Suprapubic skin (tissue), 4 donors: ENCODE results near the gene SMC4.

Experiments used
- EP300 ChIP-seq: sonication (generic); formaldehyde crosslinking; IDR thresholded peaks from one replicate; pipeline ENCODE4 v1.6.1; 2017; ENCODE audit warnings: antibody characterized with exemption
- POLR2A ChIP-seq, 2 donors: fragments of 450-650 bp; IDR thresholded peaks; one replicate each; pipeline ENCODE4 v1.6.1; 2017; ENCODE audit warnings: antibody characterized with exemption in 2 of 2, mild to moderate bottlenecking in 2 of 2, moderate library complexity in 2 of 2
- POLR2AphosphoS5 ChIP-seq, 3 donors: sonication (generic); formaldehyde crosslinking; IDR thresholded peaks; one replicate each; pipeline ENCODE4 v1.6.1; 2017; ENCODE audit warnings: antibody characterized with exemption in 3 of 3
- TF ChIP-seq, protein P1 (sequence below), 2 donors: fragments of 200-600 bp in 1 of 2; fragments of 450-650 bp in 1 of 2; sonication (generic) in 1 of 2; IDR thresholded peaks; one replicate each; pipeline ENCODE4 v1.5.1; 2016 to 2019; ENCODE audit warnings: antibody characterized with exemption in 2 of 2, mild to moderate bottlenecking in 1 of 2, moderate library complexity in 1 of 2

DNA sequence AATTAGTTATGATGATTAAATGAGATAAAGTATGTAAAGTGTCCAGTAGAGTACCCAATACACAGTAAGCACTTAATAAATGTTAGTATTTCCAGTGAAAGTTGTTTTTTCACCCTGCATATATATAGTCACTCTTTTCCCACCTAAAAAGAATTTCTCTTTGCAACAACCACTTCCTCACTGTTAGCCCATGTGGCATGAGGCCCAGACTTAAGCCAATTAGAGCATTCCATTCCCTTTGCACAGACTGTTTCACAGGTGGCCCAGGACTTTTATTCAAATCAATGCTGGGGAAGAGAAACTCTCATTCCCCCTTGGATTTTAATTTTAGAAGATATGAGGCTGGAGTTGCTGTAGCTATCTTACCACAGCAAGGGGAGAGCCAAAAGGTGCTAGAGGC lies 4.2 kb upstream of the SMC4 start:
- TF ChIP-seq, protein P1, sequence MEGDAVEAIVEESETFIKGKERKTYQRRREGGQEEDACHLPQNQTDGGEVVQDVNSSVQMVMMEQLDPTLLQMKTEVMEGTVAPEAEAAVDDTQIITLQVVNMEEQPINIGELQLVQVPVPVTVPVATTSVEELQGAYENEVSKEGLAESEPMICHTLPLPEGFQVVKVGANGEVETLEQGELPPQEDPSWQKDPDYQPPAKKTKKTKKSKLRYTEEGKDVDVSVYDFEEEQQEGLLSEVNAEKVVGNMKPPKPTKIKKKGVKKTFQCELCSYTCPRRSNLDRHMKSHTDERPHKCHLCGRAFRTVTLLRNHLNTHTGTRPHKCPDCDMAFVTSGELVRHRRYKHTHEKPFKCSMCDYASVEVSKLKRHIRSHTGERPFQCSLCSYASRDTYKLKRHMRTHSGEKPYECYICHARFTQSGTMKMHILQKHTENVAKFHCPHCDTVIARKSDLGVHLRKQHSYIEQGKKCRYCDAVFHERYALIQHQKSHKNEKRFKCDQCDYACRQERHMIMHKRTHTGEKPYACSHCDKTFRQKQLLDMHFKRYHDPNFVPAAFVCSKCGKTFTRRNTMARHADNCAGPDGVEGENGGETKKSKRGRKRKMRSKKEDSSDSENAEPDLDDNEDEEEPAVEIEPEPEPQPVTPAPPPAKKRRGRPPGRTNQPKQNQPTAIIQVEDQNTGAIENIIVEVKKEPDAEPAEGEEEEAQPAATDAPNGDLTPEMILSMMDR (IDR thresholded peaks at IDR 0.05) = no peak
- TF ChIP-seq EP300 = no peak
- no peak for TF ChIP-seq POLR2AphosphoS5 (IDR thresholded peaks at IDR 0.05)
- no peak for TF ChIP-seq POLR2A (IDR thresholded peaks at IDR 0.05)
